GM12878 (cell line): Measurements from ENCODE around the gene RHEB. TPM values are rescaled to one million over a fixed set of nuclear protein-coding genes. Genes with fewer than 3 reads are reported as not detected.

ENCODE experiments used
- ATAC-seq: fragments of 200-7000 bp; cut with Tn5 transposase; 3 replicates; pipeline ENCODE4 v1.9.1; 2020; ENCODE audit warnings: mild to moderate bottlenecking, moderate library complexity
- BruUV-seq: library from RNA; stranded (reverse); fragments of 400-500 nt; replicated peaks from 2 replicates; lab custom pipeline; 2021; lab: Mats Ljungman, UMichigan
- CTCF ChIA-PET: fragments of 300-600 bp; sonication (Branson Sonifier 250); formaldehyde crosslinking; extraction: SDS; loops from one replicate; lab custom pipeline; 2021; ENCODE audit warnings: inconsistent platforms; lab: Yijun Ruan, JAX
- POLR2A ChIA-PET: fragments of 350-600 bp; formaldehyde crosslinking; extraction: SDS; loops from one replicate; lab custom pipeline; 2021; ENCODE audit warnings: inconsistent platforms; lab: Charles Lee
- RAD21 ChIA-PET: fragments of 300-600 bp; sonication (Branson Sonifier 250); formaldehyde crosslinking; loops from one replicate; lab custom pipeline; 2023; ENCODE audit warnings: antibody characterized with exemption; ENCODE audit not compliant: unreplicated experiment; lab: Charles Lee
- SMC1A ChIA-PET: fragments of 300-600 bp; sonication (Branson Sonifier 250); formaldehyde crosslinking; loops from one replicate; lab custom pipeline; 2023; ENCODE audit not compliant: unreplicated experiment, uncharacterized antibody; lab: Charles Lee
- DNase-seq: peaks from one replicate; pipeline ENCODE4 v3.0.0-alpha.2; 2011; ENCODE audit warnings: low read depth, low spot score
- FAIRE-seq: peaks from 3 replicates; lab custom pipeline; 2011; peaks lifted over from hg19 to GRCh38; lab: Jason Lieb, UNC
- H2AFZ ChIP-seq: 2 replicates; pipeline ENCODE4 v1.6.0; 2011; ENCODE audit warnings: low read depth, low read length, control low read depth; ENCODE audit not compliant: control insufficient read depth
- H3K27ac ChIP-seq: 2 replicates; pipeline ENCODE4 v1.5.1; 2011; ENCODE audit warnings: control low read depth; ENCODE audit not compliant: control insufficient read depth, insufficient read depth
- H3K27me3 ChIP-seq, 2 experiments: replicated peaks in 1 of 2; 2 replicates each; pipeline versions ENCODE4 v1.6.0 to v1.6.1; 2011; ENCODE audit warnings: low read length in 1 of 2; ENCODE audit not compliant: control insufficient read depth in 2 of 2, insufficient read depth in 2 of 2
- H3K36me3 ChIP-seq, 2 experiments: 2 replicates each; pipeline ENCODE4 v1.5.1; 2011; ENCODE audit warnings: low read length in 1 of 2; ENCODE audit not compliant: control insufficient read depth in 2 of 2, insufficient read depth in 2 of 2
- H3K4me1 ChIP-seq: 2 replicates; pipeline ENCODE4 v1.6.1; 2011; ENCODE audit warnings: mild to moderate bottlenecking, low read length, moderate library complexity, mixed read lengths; ENCODE audit not compliant: control insufficient read depth, insufficient read depth
- H3K4me2 ChIP-seq: 2 replicates; pipeline ENCODE4 v1.6.0; 2011; ENCODE audit warnings: control low read depth; ENCODE audit not compliant: control insufficient read depth, insufficient read depth
- H3K4me3 ChIP-seq: fragments of 200-600 bp; sonication (generic); 2 replicates; pipeline ENCODE4 v1.5.1; 2016
- H3K79me2 ChIP-seq: 2 replicates; pipeline ENCODE4 v1.6.0; 2011; ENCODE audit warnings: low read length; ENCODE audit not compliant: control insufficient read depth, insufficient read depth
- H3K9ac ChIP-seq: 2 replicates; pipeline ENCODE4 v1.8.0; 2011; ENCODE audit warnings: low read length, control low read depth, mixed read lengths; ENCODE audit not compliant: control insufficient read depth, insufficient read depth
- H3K9me3 ChIP-seq: replicated peaks from 3 replicates; pipeline ENCODE4 v1.5.1; 2011; ENCODE audit warnings: mild to moderate bottlenecking, low read length; ENCODE audit not compliant: control insufficient read depth, insufficient read depth
- H4K20me1 ChIP-seq: 2 replicates; pipeline ENCODE4 v1.6.0; 2011; ENCODE audit not compliant: control insufficient read depth, insufficient read depth
- CREM ChIP-seq: IDR thresholded peaks from 2 replicates; pipeline ENCODE4 v1.6.1; 2014; ENCODE audit warnings: antibody characterized with exemption, low read depth
- EGR1 ChIP-seq, 2 experiments: IDR thresholded peaks; 1 replicate in 1 of 2; 2 replicates in 1 of 2; pipeline ENCODE4 v1.6.1; 2011 to 2012; ENCODE audit warnings: low read depth in 2 of 2, low read length in 2 of 2, borderline replicate concordance in 1 of 2, mild to moderate bottlenecking in 1 of 2, moderate library complexity in 1 of 2
- NKRF ChIP-seq: fragments of 450-650 bp; conservative IDR thresholded peaks from 2 replicates; pipeline ENCODE4 v1.6.1; 2017; ENCODE audit warnings: mild to moderate bottlenecking, moderate library complexity
- STAT1 ChIP-seq: fragments of 450-650 bp; conservative IDR thresholded peaks from 2 replicates; pipeline ENCODE4 v1.6.1; 2014; ENCODE audit warnings: antibody characterized with exemption, mild to moderate bottlenecking
- ZBED1 ChIP-seq: IDR thresholded peaks from 2 replicates; pipeline ENCODE4 v1.6.1; 2016; ENCODE audit warnings: borderline replicate concordance
- WGBS: methylation state at CpG from one replicate; pipeline ENCODE4 v1.1.6; 2016; ENCODE audit warnings: low lambda C conversion rate; ENCODE audit not compliant: insufficient replicate concordance, insufficient coverage; ENCODE audit errors: missing lambda C conversion rate; 5-methylcytosine and 5-hydroxymethylcytosine counted together
- in situ Hi-C: fragments of 300-500 bp; cut with MboI; formaldehyde crosslinking; loops from 9 replicates; pipeline ENCODE4 v1.14.3; 2018; ENCODE audit warnings: mixed read lengths
- intact Hi-C: fragments of 100-400 bp; cut with micrococcal nuclease; formaldehyde crosslinking; loops from one replicate; pipeline ENCODE4 v1.14.2; 2022; ENCODE audit not compliant: unreplicated experiment
- polyA plus RNA-seq, 11 experiments: library from polyadenylated mRNA; depleted of rRNA in 4 of 11; unstranded in 6 of 11; stranded (reverse) in 5 of 11; fragments of >200 nt; fragmentation: Nextera tagmentation in 4 of 11; fragmentation: Illumina TruSeq in 1 of 11; extraction: Ambion mirVana in 4 of 11; extraction: Trizol in 1 of 11; gene quantifications; 1 replicate in 1 of 11; 2 replicates in 10 of 11; pipeline versions ENCODE4 v1.2.1 to v1.2.3, GENCODE V29; 2011 to 2016; ENCODE audit warnings: inconsistent platforms in 2 of 11, missing spikeins in 2 of 11, low read depth in 1 of 11
- total RNA-seq, 4 experiments: library from RNA; depleted of rRNA in 3 of 4; stranded (reverse); fragments of >200 nt in 3 of 4; fragmentation: Illumina TruSeq in 1 of 4; extraction: Trizol in 1 of 4; gene quantifications; 2 replicates each; pipeline versions ENCODE4 v1.2.1 to v1.2.3, GENCODE V29; 2013 to 2021
- TF ChIP-seq, protein P1 (sequence below): IDR thresholded peaks from 2 replicates; pipeline ENCODE4 v1.6.1; 2012; ENCODE audit warnings: low read depth, low read length, improper control_type of control experiment

RHEB gene
- total and polyA plus RNA-seq, 10 of the 15 experiments (the other 5 are each of a cell fraction or from before 2014, with no cell fraction given): 6.2 to 67.8 (median 38.0) TPM

- ChIA-PET RAD21 (no interaction called here), SMC1A (interaction anchor here (1.3 kb wide), 1 partner anchor 15 kb away, joined by 3 read pairs; no protein-coding TSS in a partner anchor), CTCF (no interaction called here), POLR2A (no interaction called here)
- intact Hi-C loops (no loop called here), in situ Hi-C loops (no loop called here)
- TF ChIP-seq, protein P1, sequence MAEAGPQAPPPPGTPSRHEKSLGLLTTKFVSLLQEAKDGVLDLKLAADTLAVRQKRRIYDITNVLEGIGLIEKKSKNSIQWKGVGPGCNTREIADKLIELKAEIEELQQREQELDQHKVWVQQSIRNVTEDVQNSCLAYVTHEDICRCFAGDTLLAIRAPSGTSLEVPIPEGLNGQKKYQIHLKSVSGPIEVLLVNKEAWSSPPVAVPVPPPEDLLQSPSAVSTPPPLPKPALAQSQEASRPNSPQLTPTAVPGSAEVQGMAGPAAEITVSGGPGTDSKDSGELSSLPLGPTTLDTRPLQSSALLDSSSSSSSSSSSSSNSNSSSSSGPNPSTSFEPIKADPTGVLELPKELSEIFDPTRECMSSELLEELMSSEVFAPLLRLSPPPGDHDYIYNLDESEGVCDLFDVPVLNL: no peak
- no peak for TF ChIP-seq ZBED1
- Histone ChIP-seq H3K79me2 (no peaks in the 10 kb centered on the region), H2AFZ (no peak overlapping the region), H3K4me1 (no peaks in the 10 kb centered on the region), H3K4me3 (no peak overlapping the region), H3K9ac (no peak overlapping the region), H3K27me3 (no peaks in the 10 kb centered on the region), H3K27ac (no peak overlapping the region), H3K9me3 (no peaks in the 10 kb centered on the region), H3K36me3 (no peaks in the 10 kb centered on the region), H3K4me2 (no peak overlapping the region), H4K20me1 (no peaks in the 10 kb centered on the region)
- no TSS peak for BruUV-seq
- FAIRE-seq (no peak), ATAC-seq (no peak), DNase-seq (no peak)
- 85% methylated on average over 14 of the region's 15 CpGs for WGBS
These were observed 33.7 kb upstream of the RHEB start for GRCh38 chr7:151553356-151553755.

DNA sequence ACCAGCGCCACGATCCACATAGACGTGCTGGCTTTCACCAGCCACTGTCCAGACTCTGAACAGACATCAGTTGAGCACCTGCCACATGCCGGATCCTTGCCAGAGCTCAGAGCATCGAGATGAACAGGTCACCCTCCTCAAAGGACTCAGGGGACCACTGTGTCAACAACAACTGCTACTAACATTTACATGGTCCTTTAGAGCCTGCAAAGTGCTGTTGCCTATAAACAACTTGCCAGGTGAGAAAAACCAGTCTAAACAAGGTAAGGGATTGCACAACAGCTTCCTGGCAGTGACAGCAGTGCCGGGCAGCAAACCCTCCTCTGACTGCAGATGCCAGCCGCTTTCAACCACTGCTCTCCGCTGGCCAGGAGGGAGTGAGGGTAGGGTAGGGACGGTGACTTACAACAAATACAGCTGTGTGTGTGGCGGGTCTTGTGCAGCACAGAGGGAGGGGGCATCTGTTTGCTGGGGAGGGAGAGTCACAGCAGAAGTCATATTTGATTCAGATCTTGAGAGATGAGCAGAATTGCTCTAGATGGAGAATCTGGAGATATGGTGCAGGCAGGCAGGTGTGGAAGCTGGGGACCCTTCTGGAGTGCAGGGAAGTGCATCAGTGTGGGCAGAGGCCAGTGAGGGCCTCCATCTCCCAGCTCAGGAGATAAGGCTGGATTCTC is 32.8 kb upstream of the RHEB start:
- H3K27me3 ChIP-seq: no peaks in the 10 kb centered on the region
- 58% methylated on average over 10 of the region's 10 CpGs for WGBS
- FAIRE-seq: no peak
- CTCF ChIA-PET: no interaction called here
- H3K4me1 ChIP-seq: no peaks in the 10 kb centered on the region
- no peak for DNase-seq
- H3K9me3 ChIP-seq: no peaks in the 10 kb centered on the region
- no peak overlapping the region for H3K4me2 ChIP-seq
- no peaks in the 10 kb centered on the region for H3K36me3 ChIP-seq
- H4K20me1 ChIP-seq: no peaks in the 10 kb centered on the region
- BruUV-seq: no TSS peak
- POLR2A ChIA-PET: no interaction called here
- TF ChIP-seq NKRF (no peak), STAT1 (no peak), CREM (no peak), EGR1 (IDR thresholded peaks at IDR 0.05; ENCODE audit: borderline replicate concordance in 1 of 2, low read depth in 2 of 2, low read length in 2 of 2) (no peak)
- H3K79me2 ChIP-seq: no peaks in the 10 kb centered on the region
- no peak overlapping the region for H3K27ac ChIP-seq
- SMC1A ChIA-PET: interaction anchor here (1.3 kb wide), 1 partner anchor 14 kb away, joined by 3 read pairs; no protein-coding TSS in a partner anchor
- H3K4me3 ChIP-seq: no peak overlapping the region
- H2AFZ ChIP-seq: no peak overlapping the region
- RAD21 ChIA-PET: no interaction called here
- intact Hi-C loops (no loop called here), in situ Hi-C loops (no loop called here)
- no peak for ATAC-seq
- H3K9ac ChIP-seq: no peak overlapping the region
